GM18520 (cell line): ENCODE data around the gene TRIP11.

ENCODE experiments used
- ATAC-seq: cut with Tn5 transposase; IDR thresholded peaks from one replicate; pipeline ENCODE4 v1.9.1; 2021; ENCODE audit not compliant: unreplicated experiment

The TRIP11 gene

GRCh38 chr14:91961297-91962220 is 78.3 kb downstream of the TRIP11 start:
- ATAC-seq, result no peak

GRCh38 chr14:91957876-91958313 is 82.0 kb downstream of the TRIP11 start:
- no peak for ATAC-seq

GRCh38 chr14:91956616-91957015 is 83.2 kb downstream of the TRIP11 start:
- no peak for ATAC-seq

GRCh38 chr14:91955168-91955567 is 84.7 kb downstream of the TRIP11 start:
- no peak for ATAC-seq

GRCh38 chr14:91953170-91953985 is 86.5 kb downstream of the TRIP11 start:
- ATAC-seq, result no peak

- ATAC-seq, result no peak
Observed at GRCh38 chr14:91947475-91948184, 92.2 kb downstream of the TRIP11 start, which contains the start of gene FBLN5. Gene FBLN5 (minus strand): TSS chr14:91947694. CDS start chr14:91947229, 465 bp downstream.

- ATAC-seq, result no peak
Observed at GRCh38 chr14:91946622-91947474, 93.0 kb downstream of the TRIP11 start.

GRCh38 chr14:91945751-91946621 is 93.9 kb downstream of the TRIP11 start:
- no peak for ATAC-seq

GRCh38 chr14:91942946-91943345 is 96.9 kb downstream of the TRIP11 start:
- ATAC-seq, result no peak

GRCh38 chr14:91942128-91942527 is 97.7 kb downstream of the TRIP11 start:
- no peak for ATAC-seq

GRCh38 chr14:91940209-91940608 is 99.7 kb downstream of the TRIP11 start:
- ATAC-seq, result no peak

GRCh38 chr14:91935586-91935985 is 104.3 kb downstream of the TRIP11 start:
- no peak for ATAC-seq

GRCh38 chr14:91934554-91935285 is 105.1 kb downstream of the TRIP11 start:
- no peak for ATAC-seq

- no peak for ATAC-seq
Observed at GRCh38 chr14:91931478-91932088, 108.3 kb downstream of the TRIP11 start.

GRCh38 chr14:91929700-91930099 is 110.2 kb downstream of the TRIP11 start:
- no peak for ATAC-seq

GRCh38 chr14:91927800-91928199 is 112.1 kb downstream of the TRIP11 start:
- ATAC-seq, result no peak

- ATAC-seq, result no peak
Observed at GRCh38 chr14:91927191-91927590, 112.7 kb downstream of the TRIP11 start.
